RWPE2 (cell line): Measurements from ENCODE around the gene STK32C.
A peak's percentile ranks its signal among the peaks of the same experiment; 100 is the strongest.

Experiments used
- ATAC-seq: fragments of 200-7000 bp; cut with Tn5 transposase; 3 replicates; pipeline ENCODE4 v1.9.1; 2021; ENCODE audit warnings: low read depth
- DNase-seq: peaks from one replicate; pipeline ENCODE4 v3.0.0-alpha.2; 2020; ENCODE audit warnings: low spot score
- H3K27ac ChIP-seq: fragments of 450-650 bp; 2 replicates; pipeline ENCODE4 v1.5.1; 2017; ENCODE audit warnings: mild to moderate bottlenecking; ENCODE audit not compliant: poor library complexity, severe bottlenecking
- H3K27me3 ChIP-seq: fragments of 250-450 bp; sonication (Bioruptor Pico); 2 replicates; pipeline ENCODE4 v1.5.1; 2021; ENCODE audit warnings: mild to moderate bottlenecking, moderate library complexity; ENCODE audit not compliant: insufficient read depth, poor library complexity, severe bottlenecking
- H3K36me3 ChIP-seq: fragments of 250-450 bp; sonication (Bioruptor Pico); 2 replicates; pipeline ENCODE4 v1.5.1; 2020; ENCODE audit warnings: low read depth, mild to moderate bottlenecking, moderate library complexity
- H3K4me1 ChIP-seq: fragments of 250-450 bp; sonication (Bioruptor Pico); 2 replicates; pipeline ENCODE4 v1.5.1; 2021; ENCODE audit warnings: mild to moderate bottlenecking, moderate library complexity; ENCODE audit not compliant: insufficient read depth, poor library complexity, severe bottlenecking
- H3K4me3 ChIP-seq: fragments of 250-450 bp; sonication (Bioruptor Pico); 2 replicates; pipeline ENCODE4 v1.5.1; 2021; ENCODE audit warnings: mild to moderate bottlenecking, moderate library complexity; ENCODE audit not compliant: severe bottlenecking
- H3K9me3 ChIP-seq: fragments of 250-450 bp; sonication (Bioruptor Pico); 2 replicates; pipeline ENCODE4 v1.5.1; 2021; ENCODE audit warnings: mild to moderate bottlenecking, moderate library complexity; ENCODE audit not compliant: severe bottlenecking
- TF ChIP-seq, protein P1 (sequence below): fragments of 450-650 bp; IDR thresholded peaks from one replicate; pipeline ENCODE4 v1.5.1; 2017; ENCODE audit warnings: mild to moderate bottlenecking, moderate library complexity; ENCODE audit not compliant: poor library complexity, severe bottlenecking

Gene STK32C

DNA sequence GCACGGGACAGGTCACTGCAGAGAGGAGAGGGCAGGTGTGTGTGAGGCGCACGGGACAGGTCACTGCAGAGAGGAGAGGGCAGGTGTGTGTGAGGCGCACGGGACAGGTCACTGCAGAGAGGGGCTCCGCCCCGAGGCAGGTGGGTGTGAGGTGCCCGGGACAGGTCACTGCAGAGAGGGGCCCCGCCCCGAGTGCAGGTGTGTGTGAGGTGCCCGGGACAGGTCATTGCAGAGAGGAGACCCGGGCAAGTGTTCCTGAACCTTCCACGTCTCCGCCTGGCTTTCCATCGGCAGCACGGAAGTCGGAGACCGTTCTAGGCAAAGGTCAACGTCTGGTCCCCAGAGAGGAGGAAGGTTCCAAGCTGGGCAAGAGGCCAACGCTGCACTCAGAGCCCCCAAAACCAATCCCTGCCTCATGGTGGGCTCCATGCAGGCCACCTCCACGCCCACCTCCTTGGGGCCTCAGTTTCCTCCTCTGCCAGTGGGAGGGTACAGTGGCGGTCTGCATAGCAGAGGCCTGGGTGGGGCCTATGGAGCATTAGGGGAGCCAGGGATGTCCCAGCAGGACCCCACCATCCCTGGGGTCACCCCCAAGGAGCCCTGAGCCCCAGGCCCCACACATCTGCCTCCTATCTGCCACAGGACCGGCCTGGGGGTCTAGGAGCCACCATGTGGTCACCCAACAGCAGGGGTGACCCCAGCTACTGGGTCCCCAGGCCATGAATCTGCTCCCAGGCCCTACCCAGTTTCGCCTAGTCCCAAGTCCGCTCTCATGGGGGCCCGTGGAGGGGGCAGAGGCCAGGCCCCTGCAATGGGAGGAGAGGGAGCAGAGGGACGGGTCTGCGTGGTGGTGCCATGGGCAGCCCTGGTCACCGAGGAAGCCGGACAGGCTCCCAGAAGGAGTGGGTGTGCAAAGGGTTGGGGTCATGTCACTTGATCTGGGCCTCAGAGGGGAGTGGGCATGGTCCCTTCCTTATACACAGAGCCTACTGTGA lies 57.0 kb downstream of the STK32C start:
- Histone ChIP-seq H3K4me3 (no peak overlapping the region), H3K27me3 (no peaks in the 10 kb centered on the region), H3K36me3 (no peaks in the 10 kb centered on the region), H3K27ac (no peak overlapping the region), H3K9me3 (no peaks in the 10 kb centered on the region), H3K4me1 (no peaks in the 10 kb centered on the region)
- DNase-seq (no peak), ATAC-seq (no peak)
- TF ChIP-seq, protein P1, sequence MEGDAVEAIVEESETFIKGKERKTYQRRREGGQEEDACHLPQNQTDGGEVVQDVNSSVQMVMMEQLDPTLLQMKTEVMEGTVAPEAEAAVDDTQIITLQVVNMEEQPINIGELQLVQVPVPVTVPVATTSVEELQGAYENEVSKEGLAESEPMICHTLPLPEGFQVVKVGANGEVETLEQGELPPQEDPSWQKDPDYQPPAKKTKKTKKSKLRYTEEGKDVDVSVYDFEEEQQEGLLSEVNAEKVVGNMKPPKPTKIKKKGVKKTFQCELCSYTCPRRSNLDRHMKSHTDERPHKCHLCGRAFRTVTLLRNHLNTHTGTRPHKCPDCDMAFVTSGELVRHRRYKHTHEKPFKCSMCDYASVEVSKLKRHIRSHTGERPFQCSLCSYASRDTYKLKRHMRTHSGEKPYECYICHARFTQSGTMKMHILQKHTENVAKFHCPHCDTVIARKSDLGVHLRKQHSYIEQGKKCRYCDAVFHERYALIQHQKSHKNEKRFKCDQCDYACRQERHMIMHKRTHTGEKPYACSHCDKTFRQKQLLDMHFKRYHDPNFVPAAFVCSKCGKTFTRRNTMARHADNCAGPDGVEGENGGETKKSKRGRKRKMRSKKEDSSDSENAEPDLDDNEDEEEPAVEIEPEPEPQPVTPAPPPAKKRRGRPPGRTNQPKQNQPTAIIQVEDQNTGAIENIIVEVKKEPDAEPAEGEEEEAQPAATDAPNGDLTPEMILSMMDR, result no peak

DNA sequence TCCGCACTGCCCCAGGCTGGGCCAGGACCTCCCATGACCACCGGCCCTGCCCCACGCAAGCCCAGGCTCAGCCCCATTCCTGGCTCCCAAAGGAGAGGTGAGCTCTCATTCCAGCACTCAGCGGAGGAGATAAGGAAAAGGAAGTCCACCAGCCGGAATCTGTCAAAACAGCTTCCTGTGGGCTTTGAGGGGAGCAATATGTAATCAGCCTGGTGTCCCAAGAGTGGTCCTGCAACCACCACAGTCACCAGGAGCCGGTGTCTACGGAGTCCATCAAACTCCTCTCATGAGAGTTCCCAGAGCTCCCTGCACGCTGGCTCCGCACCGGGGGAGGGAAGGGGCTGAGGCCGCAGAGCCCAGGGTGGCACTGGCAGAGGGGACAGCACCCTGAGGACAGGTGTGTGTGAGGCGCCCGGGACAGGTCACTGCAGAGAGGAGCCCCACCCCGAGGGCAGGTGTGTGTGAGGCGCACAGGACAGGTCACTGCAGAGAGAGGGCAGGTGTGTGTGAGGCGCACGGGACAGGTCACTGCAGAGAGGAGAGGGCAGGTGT lies 57.9 kb downstream of the STK32C start:
- no peak overlapping the region for H3K4me3 ChIP-seq
- H3K36me3 ChIP-seq, result no peaks in the 10 kb centered on the region
- no peak for ATAC-seq
- no peaks in the 10 kb centered on the region for H3K27me3 ChIP-seq
- no peak for DNase-seq
- H3K4me1 ChIP-seq, result no peaks in the 10 kb centered on the region
- TF ChIP-seq, protein P1, result no peak
- H3K27ac ChIP-seq, result no peak overlapping the region
- no peaks in the 10 kb centered on the region for H3K9me3 ChIP-seq

DNA sequence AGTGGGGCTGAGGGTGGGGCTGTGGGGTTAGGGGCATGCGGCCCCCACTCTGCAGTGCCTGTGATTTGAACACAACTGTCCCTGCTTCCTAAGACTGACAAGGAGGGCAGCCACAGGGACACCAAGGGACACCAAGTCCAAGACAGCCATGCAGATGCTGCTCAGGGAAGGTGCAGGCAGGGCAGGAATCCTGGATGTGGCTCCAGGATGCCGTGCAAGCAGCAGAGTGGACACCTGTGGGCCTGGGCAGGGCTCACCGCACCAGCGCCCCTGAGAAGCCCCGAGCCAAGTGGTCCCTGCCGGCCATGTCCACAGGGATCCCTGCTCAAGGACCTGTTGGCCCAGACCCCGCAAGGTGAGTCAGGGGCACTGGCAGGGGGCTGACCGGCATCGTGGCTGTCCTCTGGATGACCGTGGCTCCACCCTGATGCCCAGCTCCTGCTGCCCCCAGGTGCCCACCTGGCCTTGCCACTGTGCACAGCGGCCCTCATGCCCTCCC lies 58.5 kb downstream of the STK32C start:
- DNase-seq (no peak), ATAC-seq (peak; percentile 19)
- Histone ChIP-seq H3K4me3 (no peak overlapping the region), H3K4me1 (no peaks in the 10 kb centered on the region), H3K27ac (no peak overlapping the region), H3K9me3 (no peaks in the 10 kb centered on the region), H3K36me3 (no peaks in the 10 kb centered on the region), H3K27me3 (no peaks in the 10 kb centered on the region)
- TF ChIP-seq, protein P1, result no peak

DNA sequence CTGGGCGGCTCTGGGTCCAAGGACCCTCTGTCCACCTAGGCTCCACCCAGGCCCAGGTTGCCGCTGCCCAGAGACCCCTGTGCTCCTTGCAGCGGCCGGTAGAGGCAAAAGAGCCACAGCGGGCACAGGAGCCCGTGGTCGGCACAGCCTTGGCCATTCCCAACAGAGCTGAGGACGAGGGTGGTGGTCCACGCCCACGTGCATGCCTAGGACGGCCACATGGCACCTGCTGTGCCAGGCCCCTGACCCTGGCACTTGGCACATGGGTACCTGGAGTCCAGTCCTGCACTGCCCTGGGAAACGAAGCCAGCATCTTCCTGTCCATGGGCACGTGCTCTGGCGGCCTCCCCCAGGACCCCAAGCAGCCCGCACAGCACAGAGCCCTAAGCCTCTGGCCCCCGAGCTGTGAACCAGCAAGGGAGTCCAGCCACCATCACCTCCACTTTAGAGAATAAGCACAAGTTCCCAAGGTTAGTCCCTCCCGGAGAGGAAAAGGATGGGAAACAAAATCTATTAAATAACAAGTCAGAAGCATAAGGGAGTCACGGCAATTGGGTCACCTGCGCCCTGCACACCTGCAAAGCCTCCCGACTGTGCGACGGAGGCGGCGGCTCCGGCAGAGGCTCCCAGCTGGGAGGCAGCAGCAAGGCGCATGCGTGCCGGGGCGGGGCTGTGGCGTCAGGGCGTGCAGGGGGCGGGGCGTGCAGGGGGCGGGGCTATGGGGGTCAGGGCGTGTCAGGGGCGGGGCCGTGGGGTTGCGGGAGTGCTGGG lies 59.1 kb downstream of the STK32C start:
- H3K27me3 ChIP-seq, result no peaks in the 10 kb centered on the region
- ATAC-seq (peak; percentile 64), DNase-seq (no peak)
- H3K36me3 ChIP-seq, result no peaks in the 10 kb centered on the region
- peak overlapping the region; percentile 35 for H3K4me3 ChIP-seq
- H3K27ac ChIP-seq, result no peak overlapping the region
- TF ChIP-seq, protein P1, result no peak
- H3K4me1 ChIP-seq, result no peaks in the 10 kb centered on the region
- H3K9me3 ChIP-seq, result no peaks in the 10 kb centered on the region
